GM18909 (cell line): ENCODE results near the gene OTOL1.

Experiments
- ATAC-seq: cut with Tn5 transposase; IDR thresholded peaks from one replicate; pipeline ENCODE4 v1.9.1; 2021; ENCODE audit warnings: mild to moderate bottlenecking; ENCODE audit not compliant: unreplicated experiment, poor library complexity

The OTOL1 gene

GRCh38 chr3:161531930-161532329, 35.3 kb downstream of the OTOL1 start:
- ATAC-seq, result no peak

DNA sequence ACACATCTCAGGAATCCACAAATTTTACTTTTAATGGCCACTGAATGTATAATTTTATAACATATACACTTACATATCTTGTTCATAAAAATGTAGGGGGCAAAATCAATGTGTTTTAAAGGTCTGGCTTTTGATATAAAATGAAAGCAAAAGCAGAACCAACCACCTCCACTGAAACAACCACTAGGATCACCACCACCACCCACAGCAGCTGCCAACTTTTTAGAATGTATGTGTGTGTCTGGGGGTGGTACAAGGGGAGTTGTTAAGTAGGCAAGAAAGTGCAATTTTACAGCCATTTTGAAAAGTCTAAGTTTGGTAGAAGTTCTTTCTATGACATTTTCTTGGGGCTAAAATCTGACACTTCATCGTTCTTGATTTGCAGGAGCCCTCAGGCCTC, 44.0 kb downstream of the OTOL1 start:
- ATAC-seq, result peak; percentile 82

- no peak for ATAC-seq
Observed at GRCh38 chr3:161545824-161546223, 49.2 kb downstream of the OTOL1 start.

GRCh38 chr3:161548301-161548700, 51.7 kb downstream of the OTOL1 start:
- ATAC-seq, result no peak

- no peak for ATAC-seq
Observed at GRCh38 chr3:161549261-161549660, 52.7 kb downstream of the OTOL1 start.

DNA sequence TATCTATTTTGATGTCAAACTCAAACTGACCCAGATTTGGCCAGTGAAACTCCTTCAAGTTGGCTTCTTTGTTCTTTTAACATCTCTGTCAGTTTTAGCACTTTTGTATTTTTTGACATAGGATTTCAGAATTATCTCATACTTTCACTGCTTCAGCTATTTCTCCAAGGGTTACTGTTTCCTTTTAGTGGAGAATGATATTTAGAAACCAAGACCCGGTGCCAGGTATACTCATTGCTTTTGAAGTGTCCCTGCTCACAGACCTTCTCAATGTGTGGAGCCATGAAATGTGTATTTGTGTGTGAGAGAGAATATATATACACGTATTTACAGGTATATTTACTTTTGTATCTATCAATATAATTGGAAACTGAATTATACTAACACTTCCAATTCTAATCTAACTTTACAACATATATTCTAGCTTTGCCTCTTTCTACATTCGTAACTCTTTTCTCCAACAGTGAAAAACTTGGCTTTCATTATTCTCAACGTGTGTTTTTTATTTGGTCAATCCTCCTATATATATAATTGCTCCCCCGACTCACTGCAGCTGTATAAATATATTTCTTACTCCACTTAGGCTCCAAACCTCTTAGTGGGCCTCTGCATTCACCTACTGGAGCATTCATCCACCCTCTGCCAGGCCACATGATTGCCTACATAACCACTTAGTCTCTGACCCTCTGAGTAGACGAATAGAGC, 54.0 kb downstream of the OTOL1 start:
- no peak for ATAC-seq

DNA sequence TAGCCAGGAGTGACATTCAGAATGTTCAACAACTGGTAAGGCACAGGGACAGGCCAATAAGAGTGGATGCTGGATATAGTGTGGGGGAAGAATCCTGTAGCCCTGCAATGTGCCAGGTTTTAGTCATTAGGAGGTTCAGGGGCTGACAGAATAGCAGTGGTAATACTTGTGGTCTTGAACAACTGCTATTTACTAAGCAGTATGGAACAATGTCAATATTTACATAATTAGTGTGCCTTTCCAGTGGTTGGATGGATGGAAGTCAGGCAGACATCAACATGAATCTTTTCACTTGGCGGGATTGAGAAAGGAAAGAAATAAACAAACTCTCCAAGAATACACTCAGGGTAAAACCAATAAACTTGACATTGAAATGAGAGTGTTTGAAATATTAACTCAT, 55.1 kb downstream of the OTOL1 start:
- no peak for ATAC-seq

DNA sequence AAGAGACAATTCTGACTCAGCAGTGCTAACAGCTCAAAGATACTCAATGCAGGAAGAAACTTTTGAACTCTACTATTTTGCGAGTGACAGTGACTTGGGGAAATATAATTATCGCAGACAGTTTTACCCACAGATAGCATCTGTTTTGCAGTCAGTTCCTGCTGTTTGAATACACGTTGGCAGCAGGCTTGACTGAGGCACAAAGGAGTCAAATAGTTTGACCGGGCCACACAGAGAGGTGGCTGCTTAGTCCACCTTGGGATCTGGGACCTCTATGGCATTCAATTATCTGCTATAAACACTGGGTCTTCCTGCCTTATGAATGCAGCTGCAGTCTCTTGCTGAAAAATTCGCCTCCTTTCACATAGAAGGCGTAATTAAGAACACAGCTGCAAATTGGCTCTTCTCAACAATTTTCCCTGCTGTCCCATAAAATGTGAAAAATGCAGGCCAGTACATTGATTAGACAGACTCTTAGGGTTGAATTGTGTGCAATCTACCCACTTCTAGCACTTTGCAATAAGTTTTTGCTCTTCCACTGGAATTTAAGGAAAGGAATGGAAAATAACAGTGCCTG, 56.5 kb downstream of the OTOL1 start:
- ATAC-seq, result no peak
